Mucosa of rectum (tissue), 2 donors: Measurements from ENCODE around the gene EPN2.

Source experiments
- H3K27ac ChIP-seq, 2 donors: one replicate each; pipeline ENCODE4 v1.7.0; 2013; ENCODE audit warnings: inconsistent platforms in 2 of 2, low read depth in 2 of 2, low read length in 2 of 2
- H3K27me3 ChIP-seq, 2 donors: one replicate each; pipeline ENCODE4 v1.7.0; 2013; ENCODE audit warnings: low read length in 2 of 2; ENCODE audit not compliant: control insufficient read depth in 2 of 2, insufficient read depth in 2 of 2
- H3K36me3 ChIP-seq, 2 donors: one replicate each; pipeline ENCODE4 v1.7.0; 2013; ENCODE audit warnings: low read length in 2 of 2; ENCODE audit not compliant: control insufficient read depth in 2 of 2, insufficient read depth in 2 of 2
- H3K4me1 ChIP-seq, 2 donors: one replicate each; pipeline ENCODE4 v1.7.0; 2013; ENCODE audit warnings: low read length in 2 of 2, mild to moderate bottlenecking in 1 of 2; ENCODE audit not compliant: control insufficient read depth in 2 of 2, insufficient read depth in 2 of 2
- H3K4me3 ChIP-seq, 2 donors: one replicate each; pipeline ENCODE4 v1.7.0; 2013; ENCODE audit warnings: low read length in 2 of 2
- H3K9ac ChIP-seq, 2 donors: one replicate each; pipeline ENCODE4 v1.7.0; 2013; ENCODE audit warnings: low read length in 2 of 2, low read depth in 1 of 2, mild to moderate bottlenecking in 1 of 2
- H3K9me3 ChIP-seq, 2 donors: one replicate each; pipeline ENCODE4 v1.7.0; 2013; ENCODE audit warnings: low read length in 2 of 2; ENCODE audit not compliant: control insufficient read depth in 2 of 2
- donor health status: healthy.
- donor health status: Normal muscosa, but diverticular disease.

Gene EPN2

GRCh38 chr17:19318611-19319010 lies 81.4 kb downstream of the EPN2 start:
- Histone ChIP-seq H3K36me3 (peaks cover 0 to 6% of the 10 kb centered on the region in 2 donors), H3K9ac (no peak overlapping the region), H3K27me3 (no peaks in the 10 kb centered on the region), H3K27ac (no peak overlapping the region), H3K4me3 (no peak overlapping the region), H3K9me3 (no peaks in the 10 kb centered on the region), H3K4me1 (peaks cover 5 to 9% of the 10 kb centered on the region in 2 donors)

- no peak overlapping the region for H3K27ac ChIP-seq
- H3K9me3 ChIP-seq, result no peaks in the 10 kb centered on the region
- H3K36me3 ChIP-seq, result peaks cover 0 to 5% of the 10 kb centered on the region in 2 donors
- H3K4me3 ChIP-seq, result no peak overlapping the region
- peaks cover 5 to 9% of the 10 kb centered on the region in 2 donors for H3K4me1 ChIP-seq
- no peak overlapping the region for H3K9ac ChIP-seq
- no peaks in the 10 kb centered on the region for H3K27me3 ChIP-seq
Observed at GRCh38 chr17:19319771-19320505, 82.8 kb downstream of the EPN2 start.

- H3K9ac ChIP-seq, result no peak overlapping the region
- H3K27ac ChIP-seq, result no peak overlapping the region
- no peak overlapping the region for H3K4me3 ChIP-seq
- no peaks in the 10 kb centered on the region for H3K27me3 ChIP-seq
- no peaks in the 10 kb centered on the region for H3K9me3 ChIP-seq
- H3K4me1 ChIP-seq, result peaks cover 5 to 9% of the 10 kb centered on the region in 2 donors
- H3K36me3 ChIP-seq, result peaks cover 0 to 5% of the 10 kb centered on the region in 2 donors
Observed at GRCh38 chr17:19320876-19321275, 83.7 kb downstream of the EPN2 start.

- H3K9ac ChIP-seq, result no peak overlapping the region
- no peaks in the 10 kb centered on the region for H3K9me3 ChIP-seq
Observed at GRCh38 chr17:19321481-19322128, 84.4 kb downstream of the EPN2 start.

GRCh38 chr17:19322129-19322505 lies 85.0 kb downstream of the EPN2 start:
- no peak overlapping the region for H3K9ac ChIP-seq
- no peak overlapping the region for H3K27ac ChIP-seq
- H3K4me3 ChIP-seq, result no peak overlapping the region

More at GRCh38 chr17:19321481-19322128, 84.4 kb downstream of the EPN2 start:
- H3K27ac ChIP-seq, result no peak overlapping the region
- H3K4me1 ChIP-seq, result peaks cover 5 to 9% of the 10 kb centered on the region in 2 donors
- H3K36me3 ChIP-seq, result peaks cover 0 to 5% of the 10 kb centered on the region in 2 donors
- H3K4me3 ChIP-seq, result no peak overlapping the region
- H3K27me3 ChIP-seq, result no peaks in the 10 kb centered on the region

GRCh38 chr17:19322861-19323260 lies 85.7 kb downstream of the EPN2 start:
- Histone ChIP-seq H3K4me3 (no peak overlapping the region), H3K27me3 (no peaks in the 10 kb centered on the region), H3K4me1 (no peaks in the 10 kb centered on the region), H3K27ac (no peak overlapping the region), H3K9ac (no peak overlapping the region), H3K36me3 (peaks cover 0 to 3% of the 10 kb centered on the region in 2 donors), H3K9me3 (no peaks in the 10 kb centered on the region)

More at GRCh38 chr17:19322129-19322505, 85.0 kb downstream of the EPN2 start:
- Histone ChIP-seq H3K27me3 (no peaks in the 10 kb centered on the region), H3K9me3 (no peaks in the 10 kb centered on the region), H3K36me3 (peaks cover 0 to 3% of the 10 kb centered on the region in 2 donors), H3K4me1 (peaks cover 3 to 6% of the 10 kb centered on the region in 2 donors)

- Histone ChIP-seq H3K9ac (no peak overlapping the region), H3K4me3 (no peak overlapping the region), H3K9me3 (no peaks in the 10 kb centered on the region), H3K27ac (no peak overlapping the region), H3K27me3 (no peaks in the 10 kb centered on the region), H3K36me3 (peaks cover 0 to 3% of the 10 kb centered on the region in 2 donors), H3K4me1 (no peaks in the 10 kb centered on the region)
Observed at GRCh38 chr17:19325542-19325941, 88.4 kb downstream of the EPN2 start.

GRCh38 chr17:19327031-19327783 lies 90.0 kb downstream of the EPN2 start:
- Histone ChIP-seq H3K9ac (no peak overlapping the region), H3K36me3 (no peaks in the 10 kb centered on the region), H3K27me3 (no peaks in the 10 kb centered on the region), H3K9me3 (no peaks in the 10 kb centered on the region), H3K27ac (no peak overlapping the region), H3K4me1 (no peaks in the 10 kb centered on the region), H3K4me3 (no peak overlapping the region)

GRCh38 chr17:19328441-19329061 lies 91.4 kb downstream of the EPN2 start:
- Histone ChIP-seq H3K4me1 (no peaks in the 10 kb centered on the region), H3K9ac (no peak overlapping the region), H3K27ac (no peak overlapping the region), H3K4me3 (no peak overlapping the region), H3K9me3 (no peaks in the 10 kb centered on the region), H3K36me3 (no peaks in the 10 kb centered on the region), H3K27me3 (no peaks in the 10 kb centered on the region)
